Measurements from ENCODE around the gene OCA2.
A peak's percentile ranks its signal among the peaks of the same experiment; 100 is the strongest.

The OCA2 gene

DNA sequence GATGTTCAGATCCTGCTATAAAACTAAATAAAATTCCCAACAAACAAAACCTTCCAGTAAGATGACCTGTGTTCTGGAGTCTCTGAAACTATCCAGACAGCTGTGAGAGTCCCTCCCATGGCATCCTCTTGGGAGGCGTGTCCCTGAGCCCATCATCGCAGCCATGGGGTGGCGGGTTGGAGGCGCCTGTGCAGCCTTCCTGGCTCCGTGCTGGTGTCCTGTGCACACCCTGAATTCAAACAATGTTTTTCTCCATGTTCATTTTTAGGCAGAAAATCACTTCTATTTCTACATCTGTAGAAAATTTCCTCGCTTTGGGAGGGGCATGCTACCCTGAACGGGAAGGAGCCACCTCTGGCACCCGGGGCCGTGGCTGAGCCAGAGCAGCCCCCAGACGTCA lies 19.4 kb upstream of the OCA2 start:
- DNase-seq (ENCODE audit: low read depth in 2 of 2), result no peak
- H3K4me3 ChIP-seq (replicated peaks in 1 of 2; ENCODE audit: low read depth in 2 of 2, low read length in 2 of 2), result no peak overlapping the region
- TF ChIP-seq, protein P1, sequence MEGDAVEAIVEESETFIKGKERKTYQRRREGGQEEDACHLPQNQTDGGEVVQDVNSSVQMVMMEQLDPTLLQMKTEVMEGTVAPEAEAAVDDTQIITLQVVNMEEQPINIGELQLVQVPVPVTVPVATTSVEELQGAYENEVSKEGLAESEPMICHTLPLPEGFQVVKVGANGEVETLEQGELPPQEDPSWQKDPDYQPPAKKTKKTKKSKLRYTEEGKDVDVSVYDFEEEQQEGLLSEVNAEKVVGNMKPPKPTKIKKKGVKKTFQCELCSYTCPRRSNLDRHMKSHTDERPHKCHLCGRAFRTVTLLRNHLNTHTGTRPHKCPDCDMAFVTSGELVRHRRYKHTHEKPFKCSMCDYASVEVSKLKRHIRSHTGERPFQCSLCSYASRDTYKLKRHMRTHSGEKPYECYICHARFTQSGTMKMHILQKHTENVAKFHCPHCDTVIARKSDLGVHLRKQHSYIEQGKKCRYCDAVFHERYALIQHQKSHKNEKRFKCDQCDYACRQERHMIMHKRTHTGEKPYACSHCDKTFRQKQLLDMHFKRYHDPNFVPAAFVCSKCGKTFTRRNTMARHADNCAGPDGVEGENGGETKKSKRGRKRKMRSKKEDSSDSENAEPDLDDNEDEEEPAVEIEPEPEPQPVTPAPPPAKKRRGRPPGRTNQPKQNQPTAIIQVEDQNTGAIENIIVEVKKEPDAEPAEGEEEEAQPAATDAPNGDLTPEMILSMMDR (IDR thresholded peaks at IDR 0.05; ENCODE audit: low read depth, low read length), result no peak

DNA sequence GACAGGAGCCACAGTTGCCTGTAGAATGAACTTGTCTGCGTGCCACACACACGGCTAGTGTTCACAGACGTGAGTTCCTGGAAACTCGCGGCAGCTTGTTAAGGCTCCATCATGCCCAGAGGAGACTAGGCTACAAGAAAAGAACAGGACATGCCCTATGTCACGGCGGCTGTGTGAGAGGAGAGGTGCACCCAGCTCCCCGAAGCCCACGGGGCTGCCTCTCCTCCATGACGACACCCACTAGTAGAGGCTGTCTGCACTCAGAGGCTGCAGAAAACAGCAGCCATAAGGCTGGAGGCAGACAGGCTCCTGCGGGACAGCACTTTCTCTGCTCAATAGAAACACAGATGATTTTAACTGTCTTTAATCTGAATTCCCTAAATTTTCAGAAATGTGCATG lies 19.0 kb upstream of the OCA2 start:
- DNase-seq (ENCODE audit: low read depth in 2 of 2), result no peak
- no peak overlapping the region for H3K4me3 ChIP-seq (replicated peaks in 1 of 2; ENCODE audit: low read depth in 2 of 2, low read length in 2 of 2)
- TF ChIP-seq, protein P1 (IDR thresholded peaks at IDR 0.05; ENCODE audit: low read depth, low read length), result no peak

DNA sequence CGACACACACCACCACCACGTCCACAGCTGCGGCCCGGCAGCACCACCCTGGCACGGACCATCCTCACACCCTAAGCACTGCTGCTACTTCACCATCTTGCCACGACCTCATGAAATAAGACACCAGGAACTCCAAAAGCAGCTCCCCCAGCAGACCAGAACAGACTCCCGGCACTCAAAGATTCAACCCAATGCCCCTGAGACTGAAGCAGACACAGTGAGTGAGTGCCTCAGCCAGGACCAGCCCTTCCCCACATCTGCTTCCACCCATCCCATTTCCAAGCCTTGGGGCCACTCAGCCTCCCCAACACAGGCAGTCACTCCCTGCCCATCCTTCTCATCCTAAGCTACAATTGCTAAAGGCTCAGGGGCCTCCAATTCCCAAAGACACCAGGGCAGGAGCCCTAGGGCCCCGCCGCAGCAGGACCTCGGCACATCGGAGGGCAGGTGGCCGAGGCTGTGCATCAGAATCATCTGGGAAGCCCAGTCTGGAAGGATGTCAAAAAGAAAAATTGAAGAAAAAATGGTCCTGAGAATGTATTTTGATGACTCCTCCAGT lies 18.4 kb upstream of the OCA2 start:
- TF ChIP-seq, protein P1 (IDR thresholded peaks at IDR 0.05; ENCODE audit: low read depth, low read length), result no peak
- DNase-seq (ENCODE audit: low read depth in 2 of 2), result no peak
- no peak overlapping the region for H3K4me3 ChIP-seq (replicated peaks in 1 of 2; ENCODE audit: low read depth in 2 of 2, low read length in 2 of 2)

DNA sequence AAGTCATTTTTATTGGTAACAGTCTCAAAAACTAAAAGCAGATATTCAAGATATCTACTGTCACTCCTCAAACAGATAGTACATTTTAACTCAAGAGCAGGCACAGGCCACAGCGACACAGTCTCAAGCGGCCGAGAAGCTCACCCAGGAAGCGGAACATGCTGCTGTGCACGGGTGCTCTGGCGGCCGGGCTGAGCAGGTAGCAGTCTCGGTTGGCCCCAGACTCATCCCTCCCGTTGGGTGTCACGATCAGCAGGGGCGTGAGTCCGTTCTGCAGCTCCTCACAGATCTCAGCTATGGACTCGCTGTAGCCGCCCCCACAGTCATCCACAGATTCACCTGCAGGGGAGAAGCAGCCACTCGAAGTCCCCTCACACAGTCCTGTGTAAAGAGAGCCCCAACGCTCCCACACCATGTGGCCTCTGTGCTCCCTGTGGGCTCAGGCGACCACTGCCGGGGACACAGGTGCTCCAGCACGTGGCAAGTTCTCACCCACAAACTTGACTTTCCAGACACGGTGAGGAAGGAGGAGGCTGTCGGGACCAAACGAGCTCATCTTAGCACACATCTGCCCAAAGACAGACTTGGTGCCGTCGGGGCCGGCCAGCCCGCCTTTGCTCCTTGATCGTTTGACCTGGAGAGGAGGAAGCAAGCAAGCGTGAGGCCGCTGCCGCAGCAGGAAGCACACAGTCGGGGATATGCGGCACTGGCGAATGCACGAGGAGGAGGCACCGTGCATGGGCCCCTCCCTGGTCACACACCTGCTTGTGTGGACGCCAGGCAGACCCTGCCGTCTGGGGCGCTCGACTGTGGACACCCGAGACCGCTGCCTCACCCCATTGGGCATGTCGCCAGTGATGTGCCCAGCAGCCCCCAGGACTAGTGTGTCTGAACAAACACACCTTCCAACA lies 17.7 kb upstream of the OCA2 start:
- DNase-seq (ENCODE audit: low read depth in 2 of 2), result no peak
- H3K4me3 ChIP-seq (replicated peaks in 1 of 2; ENCODE audit: low read depth in 2 of 2, low read length in 2 of 2), result no peak overlapping the region
- TF ChIP-seq, protein P1 (IDR thresholded peaks at IDR 0.05; ENCODE audit: low read depth, low read length), result no peak

- TF ChIP-seq, protein P1 (IDR thresholded peaks at IDR 0.05; ENCODE audit: low read depth, low read length), result no peak
- H3K4me3 ChIP-seq (replicated peaks in 1 of 2; ENCODE audit: low read depth in 2 of 2, low read length in 2 of 2), result no peak overlapping the region
- no peak for DNase-seq (ENCODE audit: low read depth in 2 of 2)
These were observed 16.8 kb upstream of the OCA2 start for GRCh38 chr15:28115871-28116270.

- H3K4me3 ChIP-seq (replicated peaks in 1 of 2; ENCODE audit: low read depth in 2 of 2, low read length in 2 of 2), result no peak overlapping the region
- TF ChIP-seq, protein P1 (IDR thresholded peaks at IDR 0.05; ENCODE audit: low read depth, low read length), result no peak
- peak in 1 of 2 donors; percentile 21 for DNase-seq (ENCODE audit: low read depth in 2 of 2)
These were observed 15.9 kb upstream of the OCA2 start for GRCh38 chr15:28114721-28115622.

All from cardiac fibroblast (primary cell).